ENCODE results near the gene TOMM20. TPM values are rescaled to one million over a fixed set of nuclear protein-coding genes. Genes with fewer than 3 reads are reported as not detected.
A peak's percentile ranks its signal among the peaks of the same experiment; 100 is the strongest.

The TOMM20 gene
- total and polyA plus RNA-seq, 8 donors, result 71.6 to 197 (median 184) TPM

GRCh38 chr1:235075777-235076308 is 52.8 kb downstream of the TOMM20 start:
- no peak overlapping the region for H3K4me3 ChIP-seq
- H3K9me3 ChIP-seq, result no peaks in the 10 kb centered on the region
- TF ChIP-seq, protein P1, sequence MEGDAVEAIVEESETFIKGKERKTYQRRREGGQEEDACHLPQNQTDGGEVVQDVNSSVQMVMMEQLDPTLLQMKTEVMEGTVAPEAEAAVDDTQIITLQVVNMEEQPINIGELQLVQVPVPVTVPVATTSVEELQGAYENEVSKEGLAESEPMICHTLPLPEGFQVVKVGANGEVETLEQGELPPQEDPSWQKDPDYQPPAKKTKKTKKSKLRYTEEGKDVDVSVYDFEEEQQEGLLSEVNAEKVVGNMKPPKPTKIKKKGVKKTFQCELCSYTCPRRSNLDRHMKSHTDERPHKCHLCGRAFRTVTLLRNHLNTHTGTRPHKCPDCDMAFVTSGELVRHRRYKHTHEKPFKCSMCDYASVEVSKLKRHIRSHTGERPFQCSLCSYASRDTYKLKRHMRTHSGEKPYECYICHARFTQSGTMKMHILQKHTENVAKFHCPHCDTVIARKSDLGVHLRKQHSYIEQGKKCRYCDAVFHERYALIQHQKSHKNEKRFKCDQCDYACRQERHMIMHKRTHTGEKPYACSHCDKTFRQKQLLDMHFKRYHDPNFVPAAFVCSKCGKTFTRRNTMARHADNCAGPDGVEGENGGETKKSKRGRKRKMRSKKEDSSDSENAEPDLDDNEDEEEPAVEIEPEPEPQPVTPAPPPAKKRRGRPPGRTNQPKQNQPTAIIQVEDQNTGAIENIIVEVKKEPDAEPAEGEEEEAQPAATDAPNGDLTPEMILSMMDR (IDR thresholded peaks at IDR 0.05), result no peak
- peak overlapping the region; percentile 88 to 92 for H3K27ac ChIP-seq
- H3K4me1 ChIP-seq, result peaks cover 35 to 89% of the 10 kb centered on the region in 2 donors
- no peaks in the 10 kb centered on the region for H3K27me3 ChIP-seq
- ATAC-seq (no peak), DNase-seq (no peak)
- intact Hi-C loops (cut with DNase I), result loop anchor here in 1 of 2 donors (5.0 kb wide), 1 partner anchor 354 kb away; no protein-coding TSS in a partner anchor
- no peaks in the 10 kb centered on the region for H3K36me3 ChIP-seq

DNA sequence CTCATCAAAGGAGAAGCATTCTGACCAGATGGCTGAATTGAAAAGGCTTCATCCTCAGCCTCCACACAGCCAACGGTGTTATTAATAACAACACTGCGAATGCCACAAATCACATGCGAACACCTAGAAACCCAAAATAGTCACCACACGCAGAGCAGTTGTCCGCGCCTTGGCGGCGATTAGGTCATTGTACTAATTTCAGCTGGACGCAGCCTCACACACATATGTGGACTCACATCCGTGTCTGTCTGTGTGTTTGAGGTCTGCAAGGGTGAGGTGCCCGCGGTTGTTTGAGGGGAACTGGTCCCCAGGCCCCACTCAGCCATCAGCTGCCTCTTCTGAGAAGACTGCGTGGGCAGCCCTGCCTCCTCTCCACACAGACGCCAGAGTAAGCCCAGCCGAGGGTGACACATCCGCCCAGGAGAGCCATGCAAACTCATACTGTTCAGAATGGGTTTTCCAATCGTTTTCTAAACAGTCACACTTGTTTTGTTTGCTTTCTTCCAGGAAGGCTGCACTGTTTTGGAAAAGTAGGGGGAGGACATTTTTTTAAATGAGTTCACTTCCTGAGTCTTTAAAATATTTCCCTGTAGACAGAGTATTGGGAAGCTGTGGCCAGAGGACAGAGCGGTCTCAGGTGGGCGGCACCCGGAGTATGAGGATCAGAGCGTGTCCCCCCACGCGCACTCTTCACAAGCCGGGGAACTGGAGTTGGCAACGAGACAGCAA is 53.4 kb downstream of the TOMM20 start:
- H3K4me1 ChIP-seq, result peaks cover 35 to 90% of the 10 kb centered on the region in 2 donors
- ATAC-seq (peak; percentile 58), DNase-seq (peak in 2 of 4 donors; percentile 84 to 87)
- no peak overlapping the region for H3K4me3 ChIP-seq
- H3K27me3 ChIP-seq, result no peaks in the 10 kb centered on the region
- H3K27ac ChIP-seq, result peak overlapping the region; percentile 88 to 92
- TF ChIP-seq, protein P1 (IDR thresholded peaks at IDR 0.05), result no peak
- intact Hi-C loops (cut with DNase I), result loop anchor here in 1 of 2 donors (5.0 kb wide), 1 partner anchor 353 kb away; no protein-coding TSS in a partner anchor
- no peaks in the 10 kb centered on the region for H3K9me3 ChIP-seq
- no peaks in the 10 kb centered on the region for H3K36me3 ChIP-seq

DNA sequence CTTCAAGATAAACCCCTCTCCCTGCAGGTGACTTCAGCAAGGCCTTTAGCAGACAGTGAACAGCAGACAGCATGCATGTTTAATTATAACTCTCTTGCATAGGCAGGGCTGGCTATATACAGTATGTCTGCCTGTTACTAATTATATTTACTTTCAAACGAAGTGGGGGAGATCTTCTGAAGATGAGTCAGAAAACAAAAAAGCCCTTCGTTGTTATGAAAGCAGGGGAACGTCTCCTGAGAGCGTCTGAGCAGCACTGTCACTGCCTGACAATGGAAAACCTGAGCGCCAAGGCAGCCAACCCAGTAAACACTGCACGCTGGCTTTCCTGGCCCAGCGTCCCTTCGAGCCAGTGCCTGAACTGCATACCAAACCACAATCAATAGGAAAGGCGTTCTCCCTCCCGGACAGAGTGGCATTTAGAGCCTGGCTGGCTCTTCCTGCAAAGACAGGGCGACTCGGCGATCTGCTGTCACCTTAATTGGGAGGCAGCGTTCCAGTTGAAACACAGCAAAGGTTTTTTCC is 54.1 kb downstream of the TOMM20 start:
- peaks cover 34 to 89% of the 10 kb centered on the region in 2 donors for H3K4me1 ChIP-seq
- H3K36me3 ChIP-seq, result no peaks in the 10 kb centered on the region
- no peaks in the 10 kb centered on the region for H3K27me3 ChIP-seq
- no peaks in the 10 kb centered on the region for H3K9me3 ChIP-seq
- ATAC-seq (peak; percentile 7), DNase-seq (no peak)
- no peak overlapping the region for H3K4me3 ChIP-seq
- intact Hi-C loops (cut with DNase I), result loop anchor here in 1 of 2 donors (5.0 kb wide), 1 partner anchor 352 kb away; no protein-coding TSS in a partner anchor
- TF ChIP-seq, protein P1 (IDR thresholded peaks at IDR 0.05), result no peak
- peak overlapping the region; percentile 88 to 92 for H3K27ac ChIP-seq

DNA sequence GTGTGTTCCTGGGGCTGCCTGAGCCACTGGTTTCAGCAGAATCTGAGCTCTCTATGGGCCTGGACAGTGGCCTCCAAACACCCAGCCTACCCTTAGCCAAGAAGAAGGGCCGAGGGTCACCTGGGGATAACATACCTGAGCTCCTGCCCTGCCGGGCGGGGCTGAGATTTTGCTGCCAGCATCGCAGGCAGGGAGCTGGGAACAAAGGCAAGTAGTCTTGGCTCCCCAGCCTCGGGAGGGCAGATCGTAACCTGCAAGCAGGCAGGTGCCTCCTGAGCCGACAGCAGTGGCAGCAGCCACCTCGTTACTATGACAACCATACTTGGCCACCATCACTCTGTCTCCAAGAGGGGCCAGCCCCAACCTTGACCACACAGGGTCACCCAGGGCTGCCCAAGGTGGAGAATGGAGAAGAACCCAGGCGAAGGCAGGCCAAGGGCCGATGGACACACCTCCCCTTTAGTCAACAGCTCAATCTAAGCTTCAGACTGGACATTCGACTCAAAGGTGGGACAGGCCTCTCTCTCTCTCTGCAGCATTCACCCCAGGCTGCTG is 54.6 kb downstream of the TOMM20 start:
- TF ChIP-seq, protein P1 (IDR thresholded peaks at IDR 0.05), result no peak
- ATAC-seq (peak; percentile 24), DNase-seq (peak in 2 of 4 donors; percentile 62 to 83)
- Histone ChIP-seq H3K27ac (peak overlapping the region; percentile 88 to 92), H3K36me3 (no peaks in the 10 kb centered on the region), H3K27me3 (no peaks in the 10 kb centered on the region), H3K9me3 (no peaks in the 10 kb centered on the region), H3K4me1 (peaks cover 31 to 88% of the 10 kb centered on the region in 2 donors), H3K4me3 (no peak overlapping the region)
- intact Hi-C loops (cut with DNase I), result no loop called here

Measured in left lung (tissue), 10 donors.